PFSK-1 (cell line): Measurements from ENCODE around the gene POGLUT2.

Source experiments
- POLR2AphosphoS5 ChIP-seq: IDR thresholded peaks from 2 replicates; pipeline ENCODE4 v1.6.1; 2012; ENCODE audit warnings: low read depth, mild to moderate bottlenecking, control low read depth, low read length, moderate library complexity
- TAF1 ChIP-seq: IDR thresholded peaks from 2 replicates; pipeline ENCODE4 v1.6.1; 2012; ENCODE audit warnings: low read length, control low read depth, borderline replicate concordance; ENCODE audit not compliant: insufficient read depth

GRCh38 chr13:102784483-102784882 is 14.3 kb downstream of the POGLUT2 start:
- TF ChIP-seq POLR2AphosphoS5 (no peak), TAF1 (no peak)
